Large intestine (tissue), 3 donors: ENCODE results near the gene C17orf114.

Source experiments
- DNase-seq, 2 donors: peaks; one replicate each; pipeline versions ENCODE4 v3.0.0 to v3.0.0-alpha.2; 2013
- H3K27ac ChIP-seq: one replicate; pipeline ENCODE4 v1.5.1; 2013; ENCODE audit warnings: low read length
- H3K27me3 ChIP-seq: 2 replicates; pipeline ENCODE4 v1.6.1; 2013; ENCODE audit warnings: low read length; ENCODE audit not compliant: control insufficient read depth, insufficient read depth
- H3K36me3 ChIP-seq: 2 replicates; pipeline ENCODE4 v1.6.1; 2013; ENCODE audit warnings: low read length; ENCODE audit not compliant: control insufficient read depth, insufficient read depth
- H3K4me1 ChIP-seq: one replicate; pipeline ENCODE4 v1.6.1; 2013; ENCODE audit warnings: low read length; ENCODE audit not compliant: control insufficient read depth, insufficient read depth
- H3K4me3 ChIP-seq: one replicate; pipeline ENCODE4 v1.5.1; 2013; ENCODE audit warnings: low read length
- H3K9me3 ChIP-seq: one replicate; pipeline ENCODE4 v1.6.1; 2013; ENCODE audit warnings: mild to moderate bottlenecking, low read depth, low read length, moderate library complexity; ENCODE audit not compliant: control insufficient read depth
- WGBS: methylation state at CpG from one replicate; pipeline ENCODE4 v1.1.5; 2013; ENCODE audit warnings: low lambda C conversion rate; ENCODE audit not compliant: insufficient coverage; 5-methylcytosine and 5-hydroxymethylcytosine counted together

Gene C17orf114

GRCh38 chr17:4823373-4824089, 21.4 kb upstream of the C17orf114 start:
- H3K4me3 ChIP-seq = no peak overlapping the region
- peaks cover 10% of the 10 kb centered on the region for H3K36me3 ChIP-seq
- no peaks in the 10 kb centered on the region for H3K27me3 ChIP-seq
- H3K27ac ChIP-seq = no peak overlapping the region
- H3K9me3 ChIP-seq = no peaks in the 10 kb centered on the region
- DNase-seq = no peak
- 28% methylated on average over 2 of the region's 12 CpGs for WGBS
- H3K4me1 ChIP-seq = no peaks in the 10 kb centered on the region

- no CpG with 5 or more reads among the region's 3 CpGs for WGBS
- Histone ChIP-seq H3K4me1 (no peaks in the 10 kb centered on the region), H3K4me3 (no peak overlapping the region), H3K27ac (no peak overlapping the region), H3K9me3 (no peaks in the 10 kb centered on the region), H3K36me3 (peaks cover 10% of the 10 kb centered on the region), H3K27me3 (no peaks in the 10 kb centered on the region)
- no peak for DNase-seq
Measured at GRCh38 chr17:4822835-4823234, 20.7 kb upstream of the C17orf114 start.

GRCh38 chr17:4818276-4818675, 16.1 kb upstream of the C17orf114 start:
- Histone ChIP-seq H3K36me3 (peaks cover 29% of the 10 kb centered on the region), H3K4me3 (no peak overlapping the region), H3K27me3 (no peaks in the 10 kb centered on the region), H3K4me1 (no peaks in the 10 kb centered on the region), H3K9me3 (no peaks in the 10 kb centered on the region), H3K27ac (no peak overlapping the region)
- DNase-seq = no peak
- no CpG with 5 or more reads among the region's 12 CpGs for WGBS

GRCh38 chr17:4816826-4817225, 14.7 kb upstream of the C17orf114 start:
- H3K36me3 ChIP-seq = peaks cover 29% of the 10 kb centered on the region

GRCh38 chr17:4815043-4815675, 13.0 kb upstream of the C17orf114 start:
- WGBS = 96% methylated on average over 4 of the region's 7 CpGs
- Histone ChIP-seq H3K27ac (no peak overlapping the region), H3K4me3 (no peak overlapping the region), H3K9me3 (no peaks in the 10 kb centered on the region), H3K36me3 (peaks cover 32% of the 10 kb centered on the region), H3K27me3 (no peaks in the 10 kb centered on the region), H3K4me1 (no peaks in the 10 kb centered on the region)
- no peak for DNase-seq

More at GRCh38 chr17:4816826-4817225, 14.7 kb upstream of the C17orf114 start:
- H3K27me3 ChIP-seq = no peaks in the 10 kb centered on the region
- H3K4me1 ChIP-seq = no peaks in the 10 kb centered on the region
- H3K9me3 ChIP-seq = no peaks in the 10 kb centered on the region
- no CpG with 5 or more reads among the region's 13 CpGs for WGBS
- H3K4me3 ChIP-seq = no peak overlapping the region
- DNase-seq = no peak
- no peak overlapping the region for H3K27ac ChIP-seq

- Histone ChIP-seq H3K27ac (no peak overlapping the region), H3K4me1 (no peaks in the 10 kb centered on the region), H3K27me3 (no peaks in the 10 kb centered on the region), H3K4me3 (no peak overlapping the region), H3K36me3 (peaks cover 29% of the 10 kb centered on the region), H3K9me3 (no peaks in the 10 kb centered on the region)
- no peak for DNase-seq
- 85% methylated on average over 3 of the region's 7 CpGs for WGBS
Measured at GRCh38 chr17:4812690-4813089, 10.6 kb upstream of the C17orf114 start.

GRCh38 chr17:4811471-4811870, 9.3 kb upstream of the C17orf114 start:
- H3K27ac ChIP-seq = no peak overlapping the region
- no CpG with 5 or more reads among the region's 12 CpGs for WGBS
- H3K4me3 ChIP-seq = no peak overlapping the region
- no peak for DNase-seq
- no peaks in the 10 kb centered on the region for H3K27me3 ChIP-seq
- no peaks in the 10 kb centered on the region for H3K9me3 ChIP-seq
- no peaks in the 10 kb centered on the region for H3K4me1 ChIP-seq
- H3K36me3 ChIP-seq = peaks cover 22% of the 10 kb centered on the region

- Histone ChIP-seq H3K9me3 (no peaks in the 10 kb centered on the region), H3K27me3 (no peaks in the 10 kb centered on the region), H3K4me3 (no peak overlapping the region), H3K4me1 (no peaks in the 10 kb centered on the region), H3K36me3 (peaks cover 20% of the 10 kb centered on the region), H3K27ac (no peak overlapping the region)
- DNase-seq = no peak
- WGBS = 85% methylated on average over 7 of the region's 13 CpGs
Measured at GRCh38 chr17:4810696-4811290, 8.7 kb upstream of the C17orf114 start.

GRCh38 chr17:4808378-4808767, 6.2 kb upstream of the C17orf114 start:
- Histone ChIP-seq H3K27me3 (no peaks in the 10 kb centered on the region), H3K36me3 (peaks cover 9% of the 10 kb centered on the region), H3K9me3 (no peaks in the 10 kb centered on the region), H3K27ac (no peak overlapping the region), H3K4me1 (no peaks in the 10 kb centered on the region), H3K4me3 (no peak overlapping the region)
- no CpG with 5 or more reads among the region's 6 CpGs for WGBS
- no peak for DNase-seq

- peaks cover 9% of the 10 kb centered on the region for H3K36me3 ChIP-seq
- no peaks in the 10 kb centered on the region for H3K27me3 ChIP-seq
- H3K4me3 ChIP-seq = peak overlapping the region; percentile 71
- no peak for DNase-seq
- no CpG with 5 or more reads among the region's 32 CpGs for WGBS
- H3K4me1 ChIP-seq = no peaks in the 10 kb centered on the region
- no peak overlapping the region for H3K27ac ChIP-seq
- H3K9me3 ChIP-seq = no peaks in the 10 kb centered on the region
Measured at GRCh38 chr17:4807605-4808377, 5.7 kb upstream of the C17orf114 start.
